HL-60/S4 (cell line): ENCODE results near the gene SLC17A4.
"Not testable (repeated sequence)": the region's sequence is repeated elsewhere in the genome, so short reads cannot be mapped to it uniquely, and the experiment has no call there.

ENCODE experiments used
- in situ Hi-C: fragments of 300-500 bp; cut with MboI; formaldehyde crosslinking; loops from 2 replicates; pipeline ENCODE4 v1.14.3; 2022; ENCODE audit warnings: low sequenced_read_pairs

SLC17A4 gene

DNA sequence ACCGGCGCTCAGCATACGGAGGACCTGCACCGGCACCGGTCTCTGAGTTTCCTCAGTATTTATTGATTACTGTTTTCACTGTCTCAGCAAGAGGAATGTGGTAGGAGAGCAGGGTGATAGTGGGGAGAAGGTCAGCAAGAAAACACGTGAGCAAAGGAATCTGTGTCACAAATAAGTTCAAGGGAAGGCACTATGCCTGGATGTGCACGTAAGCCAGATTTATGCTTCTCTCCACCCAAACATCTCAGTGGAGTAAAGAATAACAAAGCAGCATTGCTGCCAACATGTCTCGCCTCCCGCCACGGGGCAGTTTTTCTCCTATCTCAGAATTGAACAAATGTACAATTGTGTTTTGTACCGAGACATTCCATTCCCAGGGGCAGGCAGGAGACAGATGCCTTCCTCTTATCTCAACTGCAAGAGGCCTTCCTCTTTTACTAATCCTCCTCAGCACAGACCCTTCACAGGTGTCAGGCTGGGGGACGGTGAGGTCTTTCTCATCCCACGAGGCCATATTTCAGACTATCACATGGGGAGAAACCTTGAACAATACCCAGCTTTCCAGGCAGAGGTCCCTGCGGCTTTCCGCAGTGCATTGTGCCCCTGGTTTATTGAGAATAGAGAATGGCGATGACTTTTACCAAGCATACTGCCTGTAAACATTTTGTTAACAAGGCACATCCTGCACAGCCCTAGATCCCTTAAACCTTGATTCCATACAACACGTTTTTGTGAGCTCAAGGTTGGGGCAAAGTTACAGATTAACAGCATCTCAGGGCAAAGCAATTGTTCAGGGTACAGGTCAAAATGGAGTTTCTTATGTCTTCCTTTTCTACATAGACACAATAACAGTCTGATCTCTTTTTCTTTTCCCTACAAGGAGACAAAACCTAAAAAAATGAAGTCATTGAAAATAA lies 5.7 kb upstream of the SLC17A4 start:
- in situ Hi-C loops, result not testable (repeated sequence)

DNA sequence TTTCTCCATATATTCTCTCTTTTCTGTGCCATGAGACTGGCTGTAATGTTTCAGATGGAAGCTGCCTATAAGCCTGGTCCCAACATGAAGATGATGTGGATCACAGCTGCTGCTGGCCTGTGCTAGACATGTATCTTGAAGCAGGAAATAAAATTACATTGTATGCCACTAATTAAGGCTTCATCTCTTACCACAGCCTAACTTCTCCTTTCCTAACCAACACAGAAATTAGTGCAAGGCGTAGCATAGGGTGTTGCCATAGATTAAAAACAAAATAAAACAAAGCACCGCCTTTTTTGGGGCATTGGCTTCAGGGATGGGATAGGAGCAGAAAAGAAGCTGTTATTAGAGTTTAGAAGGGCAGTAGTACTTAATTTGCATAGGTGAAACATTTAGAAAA lies 4.7 kb upstream of the SLC17A4 start:
- in situ Hi-C loops, result no loop called here

DNA sequence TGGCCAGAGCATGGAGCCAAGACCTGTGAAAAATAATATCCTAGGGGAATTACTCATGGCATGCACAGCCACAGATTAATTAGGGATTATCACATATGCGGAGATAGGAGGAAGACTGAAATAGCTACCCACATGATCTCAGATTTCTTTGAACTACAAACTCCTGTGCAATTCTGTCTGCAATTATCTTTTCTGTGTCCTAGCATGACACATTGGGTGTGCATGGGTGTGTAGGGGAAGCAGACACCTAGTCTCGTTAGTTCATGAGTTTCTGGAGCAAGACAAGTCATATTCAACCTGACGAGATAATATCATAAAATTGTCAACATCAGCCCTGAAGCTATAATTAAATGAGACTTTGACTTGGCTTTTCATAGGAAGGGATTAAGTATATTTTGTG lies 3.6 kb upstream of the SLC17A4 start:
- in situ Hi-C loops, result no loop called here

DNA sequence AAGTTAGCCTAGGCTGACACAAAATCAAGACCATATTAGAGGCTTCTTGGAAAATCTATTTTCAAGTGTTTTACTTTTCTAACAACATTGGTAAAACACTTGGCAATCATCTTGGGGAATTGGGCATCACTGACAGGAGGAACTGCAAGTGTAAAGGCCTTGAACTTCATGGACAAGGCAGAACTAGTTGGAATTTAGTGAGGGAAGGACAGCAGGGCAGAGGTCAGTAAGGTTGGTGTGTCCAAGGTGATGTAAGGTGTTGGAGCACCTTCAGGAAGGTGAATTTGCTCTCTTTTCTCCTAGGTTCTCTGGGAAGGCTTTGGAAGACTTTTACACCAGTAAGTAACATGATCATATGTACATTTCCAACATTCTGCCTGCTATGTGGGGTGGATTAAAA lies 1.5 kb upstream of the SLC17A4 start:
- in situ Hi-C loops, result no loop called here

DNA sequence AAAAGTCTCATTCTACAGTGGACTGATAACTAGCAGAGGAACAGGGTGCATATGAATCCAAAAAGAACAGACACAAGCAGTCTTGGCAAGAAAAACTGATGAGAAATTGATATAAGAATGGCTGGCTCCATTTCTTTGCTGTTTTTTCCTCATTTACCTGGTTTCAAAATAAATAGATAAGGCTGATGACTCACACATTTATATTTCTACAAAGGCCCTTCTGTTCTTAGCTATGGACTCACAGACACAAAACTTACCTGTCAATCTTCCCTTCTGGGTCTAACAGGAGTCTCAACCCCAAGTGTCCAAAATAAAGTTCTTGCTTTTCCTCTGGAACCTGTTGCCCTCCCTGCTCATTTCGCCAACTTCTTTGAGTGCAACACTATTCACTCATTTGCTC lies 941 bp downstream of the SLC17A4 start:
- in situ Hi-C loops, result no loop called here

DNA sequence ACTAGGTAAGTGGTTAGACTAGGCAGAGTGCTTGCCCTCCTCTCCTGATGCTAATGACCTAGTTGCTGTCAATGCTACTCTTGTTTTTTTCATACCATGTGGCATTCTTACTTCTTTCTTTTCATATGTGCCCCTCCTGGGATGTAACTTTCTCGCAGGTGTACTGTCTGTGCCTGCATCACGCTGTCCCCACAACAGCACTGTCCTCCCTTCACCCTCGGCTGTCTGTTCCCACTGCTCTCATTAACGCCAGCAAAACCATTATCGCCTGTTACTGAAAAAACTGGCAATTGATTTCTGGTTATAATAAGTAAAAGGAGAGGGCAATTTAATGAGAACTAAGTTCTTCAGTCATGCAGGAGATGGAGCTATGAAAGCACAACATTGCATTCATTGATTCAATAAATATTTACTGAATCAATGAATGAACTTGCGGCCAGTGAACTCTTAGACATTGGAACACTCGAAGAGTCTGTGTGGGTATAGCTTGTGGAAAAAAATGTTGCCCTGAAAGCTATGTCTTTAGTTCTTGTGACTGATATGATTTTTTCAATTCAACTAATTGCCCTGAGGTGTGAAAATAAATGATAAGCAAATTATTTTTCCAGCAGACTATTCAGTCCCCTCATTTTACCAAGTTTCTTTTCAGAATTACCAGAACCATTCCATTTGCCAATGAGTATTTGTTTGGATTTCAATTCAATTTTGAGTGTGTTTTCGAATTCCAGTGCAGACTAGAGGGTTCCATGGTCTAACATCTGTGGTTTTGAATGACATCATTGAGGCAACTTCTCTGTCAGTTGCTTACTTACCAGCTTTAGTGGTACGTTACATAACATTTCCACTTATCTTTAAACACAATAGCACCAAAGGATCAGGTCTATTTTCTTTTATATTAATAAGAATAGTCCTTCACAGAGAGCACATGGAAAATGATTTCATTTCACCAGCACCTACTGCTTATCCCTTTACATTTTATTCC lies 2.1 kb downstream of the SLC17A4 start:
- in situ Hi-C loops, result no loop called here

DNA sequence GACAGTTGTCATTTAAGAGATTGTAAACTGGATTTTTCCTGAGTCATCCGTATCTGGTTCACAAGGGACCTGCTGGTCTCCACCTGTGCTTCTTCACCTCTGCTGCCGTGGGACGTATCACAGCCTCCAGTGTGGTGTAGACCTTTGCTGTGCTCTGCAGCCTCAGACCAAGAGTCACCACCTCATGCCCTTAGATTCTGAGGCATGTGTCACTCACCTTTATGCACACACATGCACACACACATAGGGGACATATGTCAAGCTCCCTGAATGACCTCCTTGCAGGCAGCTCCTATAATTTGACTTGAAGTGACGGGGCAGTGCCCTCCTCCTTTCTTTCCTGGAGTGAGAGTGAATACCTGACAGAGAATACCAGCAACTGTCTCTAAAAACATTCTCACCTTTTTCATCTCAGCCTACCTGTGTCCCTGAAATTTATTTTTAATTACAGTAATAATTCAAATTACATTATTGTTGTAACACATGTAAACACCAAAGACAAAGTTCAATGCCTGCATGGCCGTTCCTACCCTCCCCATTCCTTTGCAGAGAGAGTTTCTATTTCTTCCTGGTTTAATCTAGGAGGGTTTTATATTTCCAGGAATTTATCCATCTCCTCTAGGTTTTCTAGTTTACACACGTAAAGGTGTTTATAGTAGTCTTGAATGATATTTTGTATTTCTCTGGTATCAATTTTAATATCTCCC lies 3.5 kb downstream of the SLC17A4 start:
- in situ Hi-C loops, result no loop called here

DNA sequence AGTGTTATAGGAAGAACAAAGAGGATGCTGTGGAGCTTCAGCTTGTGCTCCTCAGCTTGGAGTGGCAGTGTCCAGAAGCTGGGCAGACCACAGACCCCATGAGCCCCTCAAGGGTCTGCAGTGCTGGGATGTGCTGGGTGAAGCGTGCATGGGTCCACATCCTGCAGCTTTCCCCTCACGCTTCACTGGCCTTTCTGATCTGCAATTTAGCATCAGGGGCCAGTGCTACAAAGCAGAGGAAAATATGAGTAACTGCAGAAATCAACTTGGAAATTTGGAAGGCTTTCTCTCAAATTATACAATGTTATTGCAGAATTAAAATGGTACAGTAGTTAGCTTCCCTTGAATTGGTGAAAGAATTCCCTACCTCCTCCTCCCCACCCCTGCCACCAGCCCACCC lies 10.1 kb downstream of the SLC17A4 start:
- in situ Hi-C loops, result no loop called here

DNA sequence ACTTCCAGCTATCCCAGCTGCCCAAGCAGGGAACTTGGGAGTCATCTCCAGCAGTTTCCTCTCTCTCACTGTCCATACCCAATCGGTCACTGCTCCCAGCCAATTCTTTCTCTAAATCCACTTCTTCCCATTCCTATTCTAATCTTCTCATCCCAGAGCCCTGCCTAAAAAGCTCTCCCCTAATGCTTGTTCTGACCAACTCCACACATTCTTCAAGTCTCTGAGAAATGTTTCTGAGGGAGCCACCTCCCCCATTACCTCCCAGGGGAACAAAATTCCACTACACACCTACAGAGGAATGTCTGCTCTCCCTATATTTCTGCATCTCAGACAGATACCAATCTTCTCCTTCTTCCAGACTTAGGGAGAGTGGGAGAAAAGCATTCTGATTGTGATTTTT lies 14.0 kb downstream of the SLC17A4 start:
- in situ Hi-C loops, result no loop called here

DNA sequence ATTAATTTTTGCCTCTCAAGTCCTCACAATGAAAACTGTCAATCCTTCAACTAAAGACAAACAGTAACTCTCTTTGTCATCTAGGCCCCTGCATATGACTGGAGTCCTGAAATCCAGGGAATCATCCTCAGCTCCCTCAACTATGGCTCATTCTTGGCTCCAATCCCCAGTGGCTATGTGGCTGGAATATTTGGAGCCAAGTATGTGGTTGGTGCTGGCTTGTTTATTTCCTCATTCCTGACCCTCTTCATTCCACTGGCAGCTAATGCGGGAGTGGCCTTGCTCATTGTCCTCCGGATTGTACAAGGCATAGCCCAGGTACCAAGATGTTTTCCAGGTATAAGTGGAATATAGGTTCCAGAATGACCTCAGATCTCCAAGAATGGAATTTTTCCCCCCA lies 15.4 kb downstream of the SLC17A4 start:
- in situ Hi-C loops, result no loop called here

DNA sequence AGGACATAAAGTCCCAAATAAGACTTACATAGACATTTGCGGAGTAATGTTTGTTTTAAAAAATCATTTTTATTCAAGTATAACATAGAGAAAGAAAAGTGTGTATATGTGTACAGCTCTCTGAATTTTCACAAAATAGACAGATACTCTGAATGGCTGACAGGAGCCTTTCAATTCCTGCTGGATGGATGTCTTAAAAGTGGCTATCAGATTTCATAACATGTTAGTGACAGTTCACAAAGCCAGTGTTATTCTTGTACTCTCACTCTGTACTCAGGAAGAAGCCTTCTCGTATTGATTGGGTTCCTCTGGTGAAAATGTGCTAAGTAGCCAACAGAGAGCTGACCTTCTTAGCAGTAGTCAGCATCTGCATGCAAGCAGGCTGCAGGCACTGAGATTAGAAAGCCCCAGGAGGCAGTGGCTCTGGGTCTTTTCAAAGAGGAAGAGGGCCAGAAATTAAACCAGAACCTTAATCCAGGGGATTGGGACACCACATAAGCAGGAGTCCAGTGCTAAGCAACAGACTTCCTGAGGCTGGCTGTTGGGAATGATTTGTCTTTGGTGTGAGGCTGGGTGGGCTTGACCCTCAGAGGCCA lies 19.7 kb downstream of the SLC17A4 start:
- in situ Hi-C loops, result no loop called here

DNA sequence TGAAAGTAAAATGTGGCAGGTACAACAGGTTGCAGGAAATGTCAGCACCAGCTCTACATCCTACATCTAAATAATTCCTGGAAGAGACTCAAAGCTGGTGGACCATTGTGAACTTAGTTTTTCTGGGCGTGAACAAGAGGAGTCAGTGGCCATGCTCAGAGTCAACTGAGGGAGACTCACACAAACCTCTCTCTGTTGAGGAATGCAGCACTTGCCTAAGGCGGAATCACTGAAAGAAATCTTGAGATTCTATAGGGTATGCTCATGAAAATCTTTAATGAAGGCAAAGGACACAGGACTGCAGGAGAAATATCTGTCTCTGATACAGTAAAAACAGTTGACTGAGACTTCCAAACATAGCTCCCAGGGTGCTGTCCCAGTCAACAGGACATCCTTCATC lies 22.5 kb downstream of the SLC17A4 start:
- in situ Hi-C loops, result no loop called here

DNA sequence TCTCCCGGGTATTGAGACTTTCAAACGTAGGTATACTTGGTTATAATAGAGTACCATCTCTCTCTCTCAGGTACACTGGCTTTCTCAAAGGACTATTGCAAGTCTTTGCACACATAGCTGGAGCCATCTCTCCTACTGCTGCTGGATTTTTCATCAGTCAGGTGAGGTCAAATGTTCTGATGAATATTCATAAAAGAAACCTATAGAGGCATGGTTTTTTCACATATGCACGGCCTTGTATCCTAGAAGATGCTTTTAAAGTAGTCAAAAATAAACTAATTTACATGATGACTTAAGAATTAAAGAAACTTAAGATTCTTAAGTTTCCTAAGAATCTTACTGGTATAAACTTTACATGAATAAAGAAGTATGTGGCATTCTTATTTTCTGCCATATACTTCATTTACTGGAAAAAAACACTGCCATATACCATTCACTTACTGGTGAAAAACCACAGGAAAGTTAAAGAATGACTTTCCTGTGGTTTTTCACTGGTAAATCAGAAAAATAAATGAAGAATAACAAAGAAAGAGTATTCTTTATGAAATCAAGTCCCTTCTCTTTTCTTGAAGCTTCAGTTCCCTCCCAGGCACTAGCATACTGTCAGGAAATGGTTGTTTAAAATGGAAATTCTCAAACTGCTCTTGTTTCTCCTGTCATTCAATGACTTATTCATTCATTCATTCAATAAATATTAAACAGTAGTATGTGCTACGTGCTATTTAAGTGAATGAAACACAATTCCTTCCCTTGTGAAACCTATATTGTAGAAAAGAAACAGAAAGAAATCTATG lies 23.5 kb downstream of the SLC17A4 start:
- in situ Hi-C loops, result no loop called here

DNA sequence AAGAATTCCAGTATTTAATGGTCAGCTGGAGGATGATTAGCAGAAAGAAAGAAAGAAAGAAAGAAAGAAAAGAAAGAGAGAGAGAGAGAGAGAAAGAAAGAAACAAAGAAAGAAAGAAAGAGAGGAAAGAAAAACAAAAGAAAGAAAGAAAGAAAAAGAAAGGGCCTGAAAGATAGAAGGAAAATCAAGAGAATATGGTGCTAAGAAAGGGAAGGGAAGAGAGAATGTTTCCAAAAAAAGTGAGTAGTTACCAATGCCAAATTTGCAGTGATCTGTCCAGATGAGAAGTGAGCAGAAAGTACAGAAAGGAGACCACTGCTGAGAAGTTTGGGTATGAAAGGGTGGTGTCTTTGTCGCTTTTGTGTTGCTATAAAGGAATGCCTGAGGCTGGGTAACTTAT lies 26.6 kb downstream of the SLC17A4 start:
- in situ Hi-C loops, result no loop called here

DNA sequence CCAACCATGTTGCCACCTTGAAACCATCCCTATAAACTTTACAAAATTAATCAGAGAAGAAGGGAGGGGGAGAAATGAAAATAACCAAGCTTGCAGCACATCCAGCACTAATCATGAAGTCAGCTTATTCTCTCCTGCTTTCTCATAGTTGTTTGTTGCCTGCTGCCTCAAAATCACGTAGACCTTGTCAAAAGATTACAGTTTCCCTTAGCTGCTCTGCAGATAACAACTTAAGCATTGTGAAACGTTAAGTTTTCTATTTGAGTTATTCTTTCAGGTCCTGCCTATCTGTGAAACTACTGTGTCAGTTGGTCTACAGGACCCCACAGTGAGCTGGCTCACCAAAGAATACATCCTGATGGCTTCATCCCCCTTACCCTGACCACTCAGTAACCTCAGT lies 32.9 kb downstream of the SLC17A4 start:
- in situ Hi-C loops, result no loop called here

DNA sequence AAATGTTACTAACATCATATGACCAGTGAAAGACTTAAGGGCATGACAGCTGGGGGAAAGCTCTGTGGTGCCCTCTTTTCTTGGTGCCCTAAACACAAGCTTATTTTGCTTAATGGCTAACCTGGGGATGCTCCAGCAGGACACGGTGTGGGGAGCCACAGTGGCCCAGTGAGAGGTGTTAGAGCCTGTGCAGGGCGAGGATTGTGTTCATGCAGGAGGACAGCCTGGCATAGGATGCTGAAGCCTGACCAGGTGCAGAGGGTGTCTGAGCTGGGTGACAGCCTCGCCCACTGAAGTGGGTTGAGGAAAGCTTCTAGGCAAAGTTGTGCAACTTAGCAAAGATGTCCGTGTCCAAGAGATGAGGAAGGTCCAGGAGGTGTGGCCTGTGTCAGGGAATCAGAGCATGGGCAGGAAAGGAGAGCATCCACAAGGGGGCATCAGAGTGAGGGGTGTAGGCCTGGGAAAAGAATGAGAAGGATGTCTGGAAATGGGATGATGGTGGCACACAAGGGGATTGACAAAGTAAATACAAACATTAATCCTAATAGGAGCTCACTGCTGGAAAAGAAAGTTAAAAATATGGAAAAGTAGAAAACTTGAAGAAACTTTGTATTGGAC lies 33.9 kb downstream of the SLC17A4 start:
- in situ Hi-C loops, result no loop called here

DNA sequence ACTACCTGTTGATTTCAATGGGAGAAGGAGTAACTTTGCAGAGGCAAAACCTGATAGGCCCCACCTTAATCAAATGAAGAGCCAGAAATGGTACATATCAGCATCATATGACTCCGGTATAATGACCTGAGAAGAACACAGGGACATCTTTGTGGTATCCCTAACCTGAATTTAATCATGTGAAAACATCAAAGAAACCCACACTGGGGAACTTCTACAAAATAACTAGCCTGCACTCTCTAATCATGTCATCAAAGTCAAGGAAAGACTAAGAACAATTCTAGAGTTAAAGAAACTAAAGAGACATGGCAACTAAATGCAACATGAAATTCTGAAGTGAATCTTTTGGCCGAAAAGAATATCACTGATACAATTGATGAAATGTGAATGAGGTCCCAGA lies 34.9 kb downstream of the SLC17A4 start:
- in situ Hi-C loops, result no loop called here

DNA sequence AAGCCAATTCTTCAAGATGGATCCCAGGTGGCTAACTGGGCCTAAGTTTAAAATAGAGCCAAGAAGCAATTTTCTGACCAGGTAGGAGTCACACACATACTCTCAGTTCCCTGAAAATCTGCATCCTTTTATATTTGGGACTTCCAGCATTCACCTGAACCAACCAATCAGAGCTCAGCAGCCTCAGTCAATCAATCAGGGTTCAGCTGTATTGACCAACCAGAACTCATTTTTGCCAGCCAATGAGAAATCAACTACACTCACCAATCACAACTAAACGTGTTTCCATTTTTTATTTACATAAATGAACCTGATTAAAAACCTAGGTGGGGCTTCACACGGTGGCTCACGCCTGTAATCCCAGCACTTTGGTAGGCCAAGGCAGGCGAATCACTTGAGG lies 37.5 kb downstream of the SLC17A4 start:
- in situ Hi-C loops, result no loop called here

DNA sequence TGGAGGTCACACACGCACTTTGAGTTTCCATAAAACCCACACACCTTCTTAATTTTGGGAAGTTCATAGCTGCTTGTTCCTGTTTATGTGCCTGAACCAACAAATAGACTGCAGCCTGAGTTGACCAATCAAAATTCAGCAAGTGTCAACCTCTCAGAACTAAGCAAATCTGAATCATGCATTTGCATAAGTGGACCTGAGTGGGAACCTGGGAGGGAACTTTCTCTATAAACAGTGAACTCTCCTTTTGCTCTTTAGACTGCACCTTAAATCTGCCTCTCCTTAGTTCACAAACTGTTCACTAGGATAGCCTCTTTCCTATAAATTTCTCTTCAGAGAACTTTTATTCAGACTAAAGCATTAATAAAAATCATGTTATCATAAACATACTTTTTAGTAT lies 39.4 kb downstream of the SLC17A4 start:
- in situ Hi-C loops, result no loop called here

DNA sequence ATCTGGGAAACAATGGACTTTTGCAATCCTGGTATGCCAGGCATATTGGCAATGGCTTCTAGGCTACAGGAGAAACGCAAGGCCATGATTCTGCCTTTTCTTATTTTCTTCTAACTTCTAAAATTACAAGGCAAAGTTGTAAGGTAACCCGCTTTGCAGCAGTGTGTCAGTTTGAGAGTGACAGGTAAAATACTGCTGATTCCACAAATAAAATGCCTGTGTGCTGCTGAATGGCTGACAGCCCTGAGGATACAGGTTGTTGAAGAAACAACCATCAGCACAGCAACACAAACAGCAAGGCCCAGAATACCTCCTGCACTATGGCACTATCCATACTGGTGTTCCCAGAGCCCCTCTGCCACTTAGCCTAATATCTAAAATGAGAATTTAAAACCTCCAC lies 40.2 kb downstream of the SLC17A4 start:
- in situ Hi-C loops, result no loop called here
